HepG2 (cell line): ENCODE measurements around the gene RIPOR3. TPM values are rescaled to one million over a fixed set of nuclear protein-coding genes. Genes with fewer than 3 reads are reported as not detected.

Experiments
- CBX2 ChIP-seq, 2 experiments: fragments of 200-600 bp in 1 of 2; sonication (generic); formaldehyde crosslinking in 1 of 2; IDR thresholded peaks; 2 replicates each; pipeline versions ENCODE4 v1.7.0 to v1.8.1; 2018 to 2022; ENCODE audit warnings: low read depth in 2 of 2, low read length in 1 of 2, mild to moderate bottlenecking in 1 of 2, missing genetic modification reagents in 1 of 2
- GATAD2A ChIP-seq: IDR thresholded peaks from 2 replicates; pipeline ENCODE4 v1.6.1; 2016
- HDAC6 ChIP-seq: fragments of 200-600 bp; sonication (generic); IDR thresholded peaks from 2 replicates; pipeline ENCODE4 v1.7.0; 2017; ENCODE audit warnings: mild to moderate bottlenecking, antibody characterized with exemption, low read length, low read depth
- MAFF ChIP-seq: IDR thresholded peaks from 2 replicates; pipeline ENCODE4 v1.6.1; 2011; ENCODE audit warnings: low read depth, low read length, improper control_type of control experiment
- MAFG ChIP-seq: sonication (generic); formaldehyde crosslinking; IDR thresholded peaks from 2 replicates; pipeline ENCODE4 v1.5.1; 2020; ENCODE audit warnings: mild to moderate bottlenecking, missing genetic modification reagents
- MBD4 ChIP-seq: IDR thresholded peaks from 2 replicates; pipeline ENCODE4 v1.6.1; 2012; ENCODE audit warnings: low read length, inconsistent platforms, borderline replicate concordance
- NFIC ChIP-seq: IDR thresholded peaks from 2 replicates; pipeline ENCODE4 v1.6.1; 2012; ENCODE audit warnings: mild to moderate bottlenecking, low read length, inconsistent platforms
- PCBP2 ChIP-seq: fragments of 200-400 bp; formaldehyde crosslinking; optimal IDR thresholded peaks from 2 replicates; pipeline ENCODE3; 2018; ENCODE audit warnings: low read length, low read depth; ENCODE audit not compliant: poor library complexity, severe bottlenecking
- PLSCR1 ChIP-seq: sonication (generic); formaldehyde crosslinking; IDR thresholded peaks from 2 replicates; pipeline ENCODE4 v1.5.0; 2020; ENCODE audit warnings: missing genetic modification reagents, mild to moderate bottlenecking, borderline replicate concordance
- RAD51 ChIP-seq: fragments of 450-650 bp; IDR thresholded peaks from 2 replicates; pipeline ENCODE4 v1.6.1; 2016; ENCODE audit warnings: borderline replicate concordance
- REL ChIP-seq: sonication (generic); formaldehyde crosslinking; conservative IDR thresholded peaks from 2 replicates; pipeline ENCODE4 v1.8.0; 2022; ENCODE audit warnings: mild to moderate bottlenecking, missing genetic modification reagents, moderate library complexity
- SNRNP70 ChIP-seq: fragments of 200-400 bp; formaldehyde crosslinking; IDR thresholded peaks from 2 replicates; pipeline ENCODE4 v1.6.1; 2017; ENCODE audit warnings: mild to moderate bottlenecking, low read depth, low read length, moderate library complexity
- SPEN ChIP-seq: sonication (generic); formaldehyde crosslinking; IDR thresholded peaks from 2 replicates; pipeline ENCODE4 v1.5.1; 2020; ENCODE audit warnings: low read depth, mild to moderate bottlenecking, missing genetic modification reagents
- ZNF138 ChIP-seq: sonication (generic); formaldehyde crosslinking; IDR thresholded peaks from 2 replicates; pipeline ENCODE4 v1.5.0; 2020; ENCODE audit warnings: mild to moderate bottlenecking, low read depth, missing genetic modification reagents
- ZNF281 ChIP-seq: sonication (generic); formaldehyde crosslinking; IDR thresholded peaks from 2 replicates; pipeline ENCODE4 v1.4.0; 2020; ENCODE audit warnings: missing genetic modification reagents, borderline replicate concordance
- ZNF652 ChIP-seq: IDR thresholded peaks from 2 replicates; pipeline ENCODE4 v1.6.1; 2016; ENCODE audit warnings: low read depth, borderline replicate concordance
- ZNF703 ChIP-seq: sonication (generic); formaldehyde crosslinking; IDR thresholded peaks from 2 replicates; pipeline ENCODE4 v1.5.1; 2020; ENCODE audit warnings: missing genetic modification reagents, mild to moderate bottlenecking, moderate library complexity, borderline replicate concordance
- ZSCAN12 ChIP-seq: sonication (generic); formaldehyde crosslinking; IDR thresholded peaks from 2 replicates; pipeline ENCODE4 v1.9.0; 2021; ENCODE audit warnings: mild to moderate bottlenecking, missing genetic modification reagents
- polyA plus RNA-seq, 8 experiments: library from polyadenylated mRNA; depleted of rRNA in 3 of 8; stranded (reverse) in 7 of 8; unstranded in 1 of 8; fragments of >200 nt; fragmentation: Illumina TruSeq in 4 of 8; extraction: Trizol in 4 of 8; gene quantifications; 2 replicates each; pipeline versions ENCODE4 v1.2.1 to v1.2.3, GENCODE V29; 2011 to 2016; ENCODE audit warnings: low read depth in 4 of 8, missing spikeins in 1 of 8, mixed read lengths in 1 of 8; ENCODE audit not compliant: insufficient read depth in 1 of 8
- total RNA-seq, 5 experiments: library from RNA; depleted of rRNA; stranded (reverse); fragments of >200 nt; fragmentation: Illumina TruSeq; extraction: Trizol; gene quantifications; 2 replicates each; pipeline ENCODE4 v1.2.3, GENCODE V29; 2016; ENCODE audit warnings: low read depth in 1 of 5
- TF ChIP-seq, protein P1 (sequence below): fragments of 450-650 bp; IDR thresholded peaks from 2 replicates; pipeline ENCODE4 v1.6.1; 2017; ENCODE audit warnings: mild to moderate bottlenecking
- TF ChIP-seq, protein P2 (sequence below): sonication (generic); formaldehyde crosslinking; IDR thresholded peaks from 2 replicates; pipeline ENCODE4 v1.5.0; 2020; ENCODE audit warnings: missing genetic modification reagents

RIPOR3 gene
- total and polyA plus RNA-seq, 2 of the 13 experiments (the other 11 are each of a cell fraction or from before 2014, with no cell fraction given), result 0.18 TPM; not detected in 1

DNA sequence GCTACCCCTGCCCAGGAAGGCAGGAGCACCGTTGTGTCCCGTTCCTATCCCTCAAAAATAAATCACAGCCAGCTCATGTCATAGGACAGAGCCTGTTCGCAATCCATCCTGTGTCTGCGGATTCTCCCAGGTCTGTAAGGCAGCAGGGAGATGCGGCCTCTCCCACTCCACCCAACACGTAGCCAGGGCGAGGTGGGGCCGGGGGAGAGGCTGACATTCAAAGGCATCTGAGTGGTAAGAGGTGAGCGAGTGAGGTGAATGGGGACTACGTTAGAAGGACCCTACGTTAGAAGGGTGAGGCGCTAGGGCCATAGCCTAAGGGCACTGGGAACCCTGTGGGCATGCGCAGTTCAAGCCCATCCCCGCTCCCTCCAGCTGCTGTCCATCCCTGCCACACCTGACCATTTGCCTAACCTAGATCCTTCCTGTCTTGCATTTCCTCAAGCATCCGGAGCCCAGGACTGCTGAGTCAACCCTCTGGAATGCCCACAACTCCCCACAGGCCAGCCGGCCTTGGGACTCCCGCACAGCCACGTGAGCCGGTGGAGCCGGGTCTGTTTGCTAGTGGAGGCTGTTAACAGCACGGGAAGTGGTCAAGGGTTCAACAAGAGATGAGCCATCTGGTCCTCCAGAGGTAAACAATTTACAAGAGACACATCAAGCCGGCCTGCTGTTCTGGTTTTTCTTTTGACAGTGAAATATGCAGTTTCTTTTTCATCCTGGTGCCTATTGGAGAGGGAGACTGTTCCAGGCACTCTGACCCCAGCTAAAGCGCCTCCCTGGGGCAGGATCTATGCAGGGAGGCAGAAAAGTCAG, 45.9 kb downstream of the RIPOR3 start (continued):
- TF ChIP-seq RAD51 (peak; percentile 52; the same call in 1 of the 2 replicates), ZNF281 (CRISPR knock-in tag) (peak; percentile 73), NFIC (0 out of 2 replicates have a peak, but pooled peaks have one; percentile 35), CBX2 (IDR thresholded peaks at IDR 0.05; ENCODE audit: low read depth, low read length) (no peak), CBX2 (CRISPR knock-in tag; IDR thresholded peaks at IDR 0.05; ENCODE audit: low read depth) (peak; percentile 99), REL (CRISPR knock-in tag) (no peak), SPEN (CRISPR knock-in tag) (peak; percentile 93), PCBP2 (no peak), ZNF652 (CRISPR knock-in tag) (peak; percentile 55), HDAC6 (no peak), GATAD2A (CRISPR knock-in tag) (peak; percentile 99), ZNF138 (CRISPR knock-in tag) (no peak), MAFF (peak; percentile 88), ZNF703 (CRISPR knock-in tag) (no peak), MBD4 (no peak), ZSCAN12 (CRISPR knock-in tag) (peak; percentile 90), MAFG (CRISPR knock-in tag) (peak; percentile 91), PLSCR1 (CRISPR knock-in tag) (no peak), SNRNP70 (no peak)
- TF ChIP-seq, protein P1, sequence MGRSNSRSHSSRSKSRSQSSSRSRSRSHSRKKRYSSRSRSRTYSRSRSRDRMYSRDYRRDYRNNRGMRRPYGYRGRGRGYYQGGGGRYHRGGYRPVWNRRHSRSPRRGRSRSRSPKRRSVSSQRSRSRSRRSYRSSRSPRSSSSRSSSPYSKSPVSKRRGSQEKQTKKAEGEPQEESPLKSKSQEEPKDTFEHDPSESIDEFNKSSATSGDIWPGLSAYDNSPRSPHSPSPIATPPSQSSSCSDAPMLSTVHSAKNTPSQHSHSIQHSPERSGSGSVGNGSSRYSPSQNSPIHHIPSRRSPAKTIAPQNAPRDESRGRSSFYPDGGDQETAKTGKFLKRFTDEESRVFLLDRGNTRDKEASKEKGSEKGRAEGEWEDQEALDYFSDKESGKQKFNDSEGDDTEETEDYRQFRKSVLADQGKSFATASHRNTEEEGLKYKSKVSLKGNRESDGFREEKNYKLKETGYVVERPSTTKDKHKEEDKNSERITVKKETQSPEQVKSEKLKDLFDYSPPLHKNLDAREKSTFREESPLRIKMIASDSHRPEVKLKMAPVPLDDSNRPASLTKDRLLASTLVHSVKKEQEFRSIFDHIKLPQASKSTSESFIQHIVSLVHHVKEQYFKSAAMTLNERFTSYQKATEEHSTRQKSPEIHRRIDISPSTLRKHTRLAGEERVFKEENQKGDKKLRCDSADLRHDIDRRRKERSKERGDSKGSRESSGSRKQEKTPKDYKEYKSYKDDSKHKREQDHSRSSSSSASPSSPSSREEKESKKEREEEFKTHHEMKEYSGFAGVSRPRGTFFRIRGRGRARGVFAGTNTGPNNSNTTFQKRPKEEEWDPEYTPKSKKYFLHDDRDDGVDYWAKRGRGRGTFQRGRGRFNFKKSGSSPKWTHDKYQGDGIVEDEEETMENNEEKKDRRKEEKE, result no peak
- TF ChIP-seq, protein P2, sequence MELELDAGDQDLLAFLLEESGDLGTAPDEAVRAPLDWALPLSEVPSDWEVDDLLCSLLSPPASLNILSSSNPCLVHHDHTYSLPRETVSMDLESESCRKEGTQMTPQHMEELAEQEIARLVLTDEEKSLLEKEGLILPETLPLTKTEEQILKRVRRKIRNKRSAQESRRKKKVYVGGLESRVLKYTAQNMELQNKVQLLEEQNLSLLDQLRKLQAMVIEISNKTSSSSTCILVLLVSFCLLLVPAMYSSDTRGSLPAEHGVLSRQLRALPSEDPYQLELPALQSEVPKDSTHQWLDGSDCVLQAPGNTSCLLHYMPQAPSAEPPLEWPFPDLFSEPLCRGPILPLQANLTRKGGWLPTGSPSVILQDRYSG, result 0 out of 2 replicates have a peak, but pooled peaks have one; percentile 63
